Activated T-cell treated with anti-CD3 and anti-CD28 coated beads, Interleukin-2, amount 50 U/mL, for 24 hours (primary cell): ENCODE results near the gene LAG3.
A peak's percentile ranks its signal among the peaks of the same experiment; 100 is the strongest.

Source experiments
- DNase-seq: peaks from one replicate; pipeline ENCODE4 v3.0.0-alpha.2; 2020
- H3K27ac Mint-ChIP-seq: 2 replicates; pipeline ENCODE4 v1.8.0; 2020; ENCODE audit warnings: mild to moderate bottlenecking, mixed read lengths
- H3K27me3 Mint-ChIP-seq: 2 replicates; pipeline ENCODE4 v1.8.0; 2020; ENCODE audit warnings: mixed read lengths
- H3K36me3 Mint-ChIP-seq: 2 replicates; pipeline ENCODE4 v1.8.0; 2020; ENCODE audit warnings: low read depth, mixed read lengths
- H3K4me1 Mint-ChIP-seq: 2 replicates; pipeline ENCODE4 v1.8.0; 2020; ENCODE audit warnings: low read depth, mixed read lengths
- H3K4me3 Mint-ChIP-seq: 2 replicates; pipeline ENCODE4 v1.8.0; 2020; ENCODE audit warnings: mild to moderate bottlenecking, moderate library complexity, mixed read lengths
- H3K9me3 Mint-ChIP-seq: 2 replicates; pipeline ENCODE4 v1.8.0; 2020; ENCODE audit warnings: mixed read lengths

Gene LAG3

GRCh38 chr12:6745741-6746525 lies 26.4 kb upstream of the LAG3 start:
- Mint-ChIP-seq H3K4me1 (peaks cover 49% of the 10 kb centered on the region), H3K4me3 (no peak overlapping the region), H3K27me3 (no peaks in the 10 kb centered on the region), H3K27ac (peak overlapping the region; percentile 90), H3K36me3 (peaks cover 71% of the 10 kb centered on the region), H3K9me3 (peaks cover 9% of the 10 kb centered on the region)
- no peak for DNase-seq

GRCh38 chr12:6747216-6747615 lies 25.1 kb upstream of the LAG3 start:
- H3K27me3 Mint-ChIP-seq: no peaks in the 10 kb centered on the region
- DNase-seq: no peak
- no peak overlapping the region for H3K4me3 Mint-ChIP-seq
- H3K4me1 Mint-ChIP-seq: peaks cover 57% of the 10 kb centered on the region
- peaks cover 84% of the 10 kb centered on the region for H3K36me3 Mint-ChIP-seq
- peaks cover 9% of the 10 kb centered on the region for H3K9me3 Mint-ChIP-seq
- peak overlapping the region; percentile 90 for H3K27ac Mint-ChIP-seq

- no peak overlapping the region for H3K4me3 Mint-ChIP-seq
- H3K36me3 Mint-ChIP-seq: peaks cover 88% of the 10 kb centered on the region
- peaks cover 2% of the 10 kb centered on the region for H3K9me3 Mint-ChIP-seq
- no peak overlapping the region for H3K27ac Mint-ChIP-seq
- no peaks in the 10 kb centered on the region for H3K27me3 Mint-ChIP-seq
- H3K4me1 Mint-ChIP-seq: peaks cover 46% of the 10 kb centered on the region
- DNase-seq: no peak
Measured at GRCh38 chr12:6748761-6749160, 23.6 kb upstream of the LAG3 start.

GRCh38 chr12:6750506-6750905 lies 21.8 kb upstream of the LAG3 start:
- Mint-ChIP-seq H3K36me3 (peaks cover 76% of the 10 kb centered on the region), H3K4me1 (peaks cover 37% of the 10 kb centered on the region), H3K27ac (peak overlapping the region; percentile 99), H3K9me3 (no peaks in the 10 kb centered on the region), H3K27me3 (no peaks in the 10 kb centered on the region), H3K4me3 (no peak overlapping the region)
- DNase-seq: no peak

GRCh38 chr12:6751767-6752166 lies 20.6 kb upstream of the LAG3 start:
- no peak for DNase-seq
- Mint-ChIP-seq H3K36me3 (peaks cover 63% of the 10 kb centered on the region), H3K27me3 (no peaks in the 10 kb centered on the region), H3K4me3 (peak overlapping the region; percentile 92), H3K27ac (peak overlapping the region; percentile 99), H3K4me1 (peaks cover 27% of the 10 kb centered on the region), H3K9me3 (no peaks in the 10 kb centered on the region)

- Mint-ChIP-seq H3K9me3 (no peaks in the 10 kb centered on the region), H3K4me3 (peak overlapping the region; percentile 92), H3K4me1 (peaks cover 25% of the 10 kb centered on the region), H3K27me3 (no peaks in the 10 kb centered on the region), H3K36me3 (peaks cover 57% of the 10 kb centered on the region), H3K27ac (peak overlapping the region; percentile 99)
- no peak for DNase-seq
Measured at GRCh38 chr12:6752167-6752920, 20.0 kb upstream of the LAG3 start.

- Mint-ChIP-seq H3K27ac (peak within 1 kb of the TSS; percentile 99), H3K4me1 (peaks cover 25% of the 10 kb centered on the region), H3K9me3 (no peaks in the 10 kb centered on the region), H3K4me3 (peak within 1 kb of the TSS; percentile 92), H3K36me3 (peaks cover 49% of the 10 kb centered on the region), H3K27me3 (no peaks in the 10 kb centered on the region)
- DNase-seq: peak; percentile 99
Measured at GRCh38 chr12:6752921-6753771, 19.2 kb upstream of the LAG3 start, which contains the start of gene MLF2. Gene MLF2, minus strand, starts transcription at chr12:6753141. Its CDS starts 807 bp downstream, at chr12:6752334.

GRCh38 chr12:6753772-6754356 lies 18.5 kb upstream of the LAG3 start:
- H3K27ac Mint-ChIP-seq: peak overlapping the region; percentile 99
- no peak for DNase-seq
- H3K27me3 Mint-ChIP-seq: no peaks in the 10 kb centered on the region
- peaks cover 29% of the 10 kb centered on the region for H3K4me1 Mint-ChIP-seq
- H3K36me3 Mint-ChIP-seq: peaks cover 42% of the 10 kb centered on the region
- H3K9me3 Mint-ChIP-seq: no peaks in the 10 kb centered on the region
- peak overlapping the region; percentile 92 for H3K4me3 Mint-ChIP-seq

GRCh38 chr12:6754411-6754810 lies 17.9 kb upstream of the LAG3 start:
- Mint-ChIP-seq H3K27me3 (no peaks in the 10 kb centered on the region), H3K4me3 (no peak overlapping the region), H3K27ac (no peak overlapping the region), H3K9me3 (no peaks in the 10 kb centered on the region), H3K4me1 (peaks cover 29% of the 10 kb centered on the region), H3K36me3 (peaks cover 37% of the 10 kb centered on the region)
- no peak for DNase-seq

- Mint-ChIP-seq H3K27me3 (peaks cover 4% of the 10 kb centered on the region), H3K27ac (no peak overlapping the region), H3K36me3 (peaks cover 10% of the 10 kb centered on the region), H3K4me1 (peaks cover 12% of the 10 kb centered on the region), H3K9me3 (no peaks in the 10 kb centered on the region), H3K4me3 (no peak overlapping the region)
- DNase-seq: no peak
Measured at GRCh38 chr12:6757028-6757690, 15.2 kb upstream of the LAG3 start.

- Mint-ChIP-seq H3K9me3 (no peaks in the 10 kb centered on the region), H3K4me3 (no peak overlapping the region), H3K27me3 (peaks cover 4% of the 10 kb centered on the region), H3K4me1 (peaks cover 9% of the 10 kb centered on the region), H3K36me3 (no peaks in the 10 kb centered on the region), H3K27ac (no peak overlapping the region)
- DNase-seq: no peak
Measured at GRCh38 chr12:6758506-6759095, 13.7 kb upstream of the LAG3 start.

GRCh38 chr12:6759741-6760140 lies 12.6 kb upstream of the LAG3 start:
- Mint-ChIP-seq H3K9me3 (no peaks in the 10 kb centered on the region), H3K4me1 (peaks cover 12% of the 10 kb centered on the region), H3K27ac (no peak overlapping the region), H3K36me3 (no peaks in the 10 kb centered on the region), H3K27me3 (peaks cover 12% of the 10 kb centered on the region), H3K4me3 (no peak overlapping the region)
- DNase-seq: no peak

- H3K4me1 Mint-ChIP-seq: peaks cover 33% of the 10 kb centered on the region
- H3K4me3 Mint-ChIP-seq: no peak overlapping the region
- H3K27ac Mint-ChIP-seq: no peak overlapping the region
- peaks cover 35% of the 10 kb centered on the region for H3K27me3 Mint-ChIP-seq
- no peak for DNase-seq
- peaks cover 7% of the 10 kb centered on the region for H3K36me3 Mint-ChIP-seq
- no peaks in the 10 kb centered on the region for H3K9me3 Mint-ChIP-seq
Measured at GRCh38 chr12:6763380-6763779, 8.9 kb upstream of the LAG3 start.
